SK-N-SH (cell line): ENCODE measurements around the gene AIFM3. TPM values are rescaled to one million over a fixed set of nuclear protein-coding genes. Genes with fewer than 3 reads are reported as not detected.

Source experiments
- CTCF ChIA-PET: fragments of 300-600, 350-600 bp; formaldehyde crosslinking; extraction: SDS; loops from one replicate; lab custom pipeline; 2021; lab: Yijun Ruan, JAX
- POLR2A ChIA-PET: fragments of 350-600 bp; sonication (Branson Sonifier 250); formaldehyde crosslinking; extraction: SDS; loops from one replicate; lab custom pipeline; 2020; ENCODE audit warnings: antibody characterized with exemption, inconsistent platforms; lab: Yijun Ruan, JAX
- DNase-seq: peaks from one replicate; pipeline ENCODE4 v3.0.0; 2012
- H2AFZ ChIP-seq: fragments of 200-600 bp; sonication (generic); 2 replicates; pipeline ENCODE4 v1.8.1; 2016; ENCODE audit warnings: antibody characterized with exemption, mild to moderate bottlenecking, low read depth
- H3F3A ChIP-seq: fragments of 200-600 bp; sonication (generic); replicated peaks from 2 replicates; pipeline ENCODE3; 2016; ENCODE audit warnings: antibody characterized with exemption, mild to moderate bottlenecking; ENCODE audit not compliant: insufficient read depth
- H3K27ac ChIP-seq, 2 experiments: fragments of 200-500 bp in 1 of 2; fragments of 200-600 bp in 1 of 2; sonication (Bioruptor generic) in 1 of 2; sonication (generic), shearing (Covaris generic) in 1 of 2; 2 replicates each; pipeline versions ENCODE4 v1.5.1 to v1.6.1; 2014 to 2016; ENCODE audit warnings: low read depth in 2 of 2, inconsistent platforms in 1 of 2, low read length in 1 of 2, mild to moderate bottlenecking in 1 of 2, mixed read lengths in 1 of 2
- H3K27me3 ChIP-seq: fragments of 200-600 bp; sonication (generic), shearing (Covaris generic); 2 replicates; pipeline ENCODE4 v1.6.1; 2016; ENCODE audit warnings: mixed run types; ENCODE audit not compliant: insufficient read depth
- H3K36me3 ChIP-seq, 2 experiments: fragments of 200-500 bp in 1 of 2; fragments of 200-600 bp in 1 of 2; sonication (Bioruptor generic) in 1 of 2; sonication (generic) in 1 of 2; replicated peaks in 1 of 2; 2 replicates each; pipeline versions ENCODE3 to v1.5.1; 2014 to 2016; ENCODE audit warnings: low read length in 1 of 2, mild to moderate bottlenecking in 1 of 2; ENCODE audit not compliant: insufficient read depth in 2 of 2, control insufficient read depth in 1 of 2
- H3K4me1 ChIP-seq, 2 experiments: fragments of 200-500 bp in 1 of 2; fragments of 200-600 bp in 1 of 2; sonication (Bioruptor generic) in 1 of 2; sonication (generic), shearing (Covaris generic) in 1 of 2; 2 replicates each; pipeline versions ENCODE4 v1.5.1 to v1.6.1; 2014 to 2016; ENCODE audit warnings: low read depth in 1 of 2, low read length in 1 of 2, mixed run types in 1 of 2; ENCODE audit not compliant: insufficient read depth in 2 of 2, control insufficient read depth in 1 of 2
- H3K4me2 ChIP-seq: fragments of 200-600 bp; sonication (generic), shearing (Covaris generic); 2 replicates; pipeline ENCODE4 v1.6.1; 2017; ENCODE audit warnings: mixed run types
- H3K4me3 ChIP-seq, 2 experiments: fragments of 200-500 bp in 1 of 2; fragments of 200-600 bp in 1 of 2; sonication (Bioruptor generic) in 1 of 2; sonication (generic), shearing (Covaris generic) in 1 of 2; 2 replicates each; pipeline versions ENCODE4 v1.5.1 to v1.8.1; 2014 to 2016; ENCODE audit warnings: low read depth in 2 of 2, inconsistent platforms in 1 of 2, low read length in 1 of 2, mild to moderate bottlenecking in 1 of 2, mixed read lengths in 1 of 2, moderate library complexity in 1 of 2
- H3K79me2 ChIP-seq: fragments of 200-600 bp; sonication (generic); 2 replicates; pipeline ENCODE4 v1.8.1; 2017; ENCODE audit warnings: mild to moderate bottlenecking; ENCODE audit not compliant: insufficient read depth
- H3K9ac ChIP-seq: fragments of 200-600 bp; sonication (generic); 2 replicates; pipeline ENCODE4 v1.6.1; 2017; ENCODE audit warnings: mixed run types
- H3K9me2 ChIP-seq: fragments of 200-600 bp; sonication (generic); 2 replicates; pipeline ENCODE4 v1.6.1; 2017; ENCODE audit warnings: mixed run types
- H3K9me3 ChIP-seq: fragments of 200-600 bp; sonication (generic); 2 replicates; pipeline ENCODE4 v1.6.1; 2017; ENCODE audit warnings: mixed run types, mild to moderate bottlenecking, moderate library complexity
- H4K20me1 ChIP-seq: fragments of 200-600 bp; sonication (generic); 2 replicates; pipeline ENCODE4 v1.6.1; 2017; ENCODE audit warnings: mild to moderate bottlenecking, mixed run types; ENCODE audit not compliant: insufficient read depth
- ELF1 ChIP-seq: IDR thresholded peaks from 2 replicates; pipeline ENCODE4 v1.4.0; 2012
- EZH2phosphoT487 ChIP-seq: fragments of 200-600 bp; sonication (generic); IDR thresholded peaks from 2 replicates; pipeline ENCODE4 v1.6.1; 2017; ENCODE audit warnings: low read depth, mixed run types, mild to moderate bottlenecking, antibody characterized with exemption, moderate library complexity, borderline replicate concordance
- FOSL2 ChIP-seq: IDR thresholded peaks from 2 replicates; pipeline ENCODE4 v1.4.0; 2012; ENCODE audit warnings: low read depth, mild to moderate bottlenecking, moderate library complexity, borderline replicate concordance
- FOXM1 ChIP-seq: IDR thresholded peaks from 2 replicates; pipeline ENCODE4 v1.4.0; 2012; ENCODE audit warnings: low read depth, mild to moderate bottlenecking
- GABPA ChIP-seq: IDR thresholded peaks from 2 replicates; pipeline ENCODE4 v1.4.0; 2012; ENCODE audit warnings: low read depth, mild to moderate bottlenecking
- GATA2 ChIP-seq: sonication (generic); formaldehyde crosslinking; IDR thresholded peaks from 2 replicates; pipeline ENCODE4 v1.5.0; 2020; ENCODE audit warnings: mild to moderate bottlenecking, missing genetic modification reagents
- MEF2A ChIP-seq: IDR thresholded peaks from 2 replicates; pipeline ENCODE4 v1.4.0; 2012; ENCODE audit warnings: low read depth, borderline replicate concordance
- MXI1 ChIP-seq: IDR thresholded peaks from 2 replicates; pipeline ENCODE4 v1.6.1; 2012; ENCODE audit warnings: mild to moderate bottlenecking, low read depth, low read length, improper control_type of control experiment
- NRF1 ChIP-seq: IDR thresholded peaks from 2 replicates; pipeline ENCODE4 v1.6.1; 2012; ENCODE audit warnings: low read depth, mild to moderate bottlenecking, low read length
- POLR2AphosphoS5 ChIP-seq: IDR thresholded peaks from 2 replicates; pipeline ENCODE4 v1.6.1; 2012; ENCODE audit warnings: low read depth, low read length
- RFX5 ChIP-seq: IDR thresholded peaks from 2 replicates; pipeline ENCODE4 v1.6.1; 2012; ENCODE audit warnings: mild to moderate bottlenecking, improper control_type of control experiment, low read length
- RXRA ChIP-seq: IDR thresholded peaks from 2 replicates; pipeline ENCODE4 v1.4.0; 2012; ENCODE audit warnings: low read depth, mild to moderate bottlenecking, borderline replicate concordance
- TCF12 ChIP-seq: IDR thresholded peaks from 2 replicates; pipeline ENCODE4 v1.4.0; 2012
- TEAD4 ChIP-seq: IDR thresholded peaks from 2 replicates; pipeline ENCODE4 v1.4.0; 2012; ENCODE audit warnings: mild to moderate bottlenecking, borderline replicate concordance; ENCODE audit not compliant: insufficient read depth
- WGBS: methylation state at CpG from one replicate; pipeline ENCODE4 v1.1.6; 2017; ENCODE audit warnings: low lambda C conversion rate; 5-methylcytosine and 5-hydroxymethylcytosine counted together
- polyA plus RNA-seq, 3 experiments: library from polyadenylated mRNA; depleted of rRNA; stranded (reverse); fragments of >200 nt; gene quantifications; 2 replicates each; pipeline ENCODE4 v1.2.3, GENCODE V29; 2012
- TF ChIP-seq, protein P1 (sequence below): fragments of 150-350 bp; IDR thresholded peaks from 2 replicates; pipeline ENCODE4 v1.6.1; 2016; ENCODE audit warnings: mild to moderate bottlenecking, low read depth, low read length
- TF ChIP-seq, protein P2 (sequence below): IDR thresholded peaks from 2 replicates; pipeline ENCODE4 v1.4.0; 2012; ENCODE audit warnings: low read depth, borderline replicate concordance
- TF ChIP-seq, protein P3 (sequence below): IDR thresholded peaks from 2 replicates; pipeline ENCODE4; 2012
- TF ChIP-seq, protein P4 (sequence below): IDR thresholded peaks from 2 replicates; pipeline ENCODE4 v1.6.1; 2012; ENCODE audit warnings: mild to moderate bottlenecking, low read depth, low read length, moderate library complexity

AIFM3 gene
- polyA plus RNA-seq, 1 of the 3 experiments (the other 2 are of a cell fraction) = 1.7 TPM

DNA sequence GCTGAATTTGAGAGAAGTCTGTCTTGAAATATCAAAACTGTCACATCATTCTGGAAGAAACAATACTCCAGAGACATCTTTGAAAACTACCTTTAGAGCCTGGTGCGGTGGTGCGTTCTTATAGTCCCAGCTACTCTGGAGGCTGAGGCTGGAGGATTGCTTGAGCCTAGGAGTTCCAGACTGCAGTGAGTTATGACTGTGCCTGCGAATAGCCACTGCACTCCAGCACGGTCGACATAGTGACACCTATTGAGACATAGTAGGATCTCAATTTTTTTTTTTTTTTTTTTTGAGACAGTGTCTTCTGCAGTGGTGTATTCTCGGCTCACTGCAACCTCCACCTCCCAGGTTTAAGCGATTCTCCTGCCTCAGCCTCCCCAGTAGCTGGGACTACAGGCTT, 11.5 kb upstream of the AIFM3 start:
- Histone ChIP-seq H3K79me2 (peaks cover 22% of the 10 kb centered on the region), H2AFZ (no peak overlapping the region), H3K4me1 (no peaks in the 10 kb centered on the region), H3K4me3 (no peak overlapping the region), H4K20me1 (peaks cover 23% of the 10 kb centered on the region), H3K36me3 (peaks cover 21 to 34% of the 10 kb centered on the region in 2 experiments), H3F3A (peaks cover 4% of the 10 kb centered on the region), H3K9ac (no peak overlapping the region), H3K4me2 (no peak overlapping the region), H3K27ac (no peak overlapping the region)
- 77% methylated on average over 7 of the region's 7 CpGs for WGBS
- CTCF ChIA-PET = interaction anchor here (2.3 to 2.9 kb wide), 2 partner anchors 12 to 70 kb away, joined by 6 to 11 read pairs; partner anchors contain the start of gene AIFM3
- TF ChIP-seq EZH2phosphoT487 (no peak), POLR2AphosphoS5 (no peak), RXRA (no peak), MEF2A (no peak), GATA2 (CRISPR knock-in tag) (no peak), ELF1 (no peak), RFX5 (no peak), TEAD4 (no peak), FOXM1 (no peak), NRF1 (no peak), MXI1 (no peak), FOSL2 (no peak), TCF12 (no peak), GABPA (no peak)
- TF ChIP-seq, protein P1, sequence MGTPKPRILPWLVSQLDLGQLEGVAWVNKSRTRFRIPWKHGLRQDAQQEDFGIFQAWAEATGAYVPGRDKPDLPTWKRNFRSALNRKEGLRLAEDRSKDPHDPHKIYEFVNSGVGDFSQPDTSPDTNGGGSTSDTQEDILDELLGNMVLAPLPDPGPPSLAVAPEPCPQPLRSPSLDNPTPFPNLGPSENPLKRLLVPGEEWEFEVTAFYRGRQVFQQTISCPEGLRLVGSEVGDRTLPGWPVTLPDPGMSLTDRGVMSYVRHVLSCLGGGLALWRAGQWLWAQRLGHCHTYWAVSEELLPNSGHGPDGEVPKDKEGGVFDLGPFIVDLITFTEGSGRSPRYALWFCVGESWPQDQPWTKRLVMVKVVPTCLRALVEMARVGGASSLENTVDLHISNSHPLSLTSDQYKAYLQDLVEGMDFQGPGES = no peak
- TF ChIP-seq, protein P2, sequence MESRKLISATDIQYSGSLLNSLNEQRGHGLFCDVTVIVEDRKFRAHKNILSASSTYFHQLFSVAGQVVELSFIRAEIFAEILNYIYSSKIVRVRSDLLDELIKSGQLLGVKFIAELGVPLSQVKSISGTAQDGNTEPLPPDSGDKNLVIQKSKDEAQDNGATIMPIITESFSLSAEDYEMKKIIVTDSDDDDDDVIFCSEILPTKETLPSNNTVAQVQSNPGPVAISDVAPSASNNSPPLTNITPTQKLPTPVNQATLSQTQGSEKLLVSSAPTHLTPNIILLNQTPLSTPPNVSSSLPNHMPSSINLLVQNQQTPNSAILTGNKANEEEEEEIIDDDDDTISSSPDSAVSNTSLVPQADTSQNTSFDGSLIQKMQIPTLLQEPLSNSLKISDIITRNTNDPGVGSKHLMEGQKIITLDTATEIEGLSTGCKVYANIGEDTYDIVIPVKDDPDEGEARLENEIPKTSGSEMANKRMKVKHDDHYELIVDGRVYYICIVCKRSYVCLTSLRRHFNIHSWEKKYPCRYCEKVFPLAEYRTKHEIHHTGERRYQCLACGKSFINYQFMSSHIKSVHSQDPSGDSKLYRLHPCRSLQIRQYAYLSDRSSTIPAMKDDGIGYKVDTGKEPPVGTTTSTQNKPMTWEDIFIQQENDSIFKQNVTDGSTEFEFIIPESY = no peak
- TF ChIP-seq, protein P3, sequence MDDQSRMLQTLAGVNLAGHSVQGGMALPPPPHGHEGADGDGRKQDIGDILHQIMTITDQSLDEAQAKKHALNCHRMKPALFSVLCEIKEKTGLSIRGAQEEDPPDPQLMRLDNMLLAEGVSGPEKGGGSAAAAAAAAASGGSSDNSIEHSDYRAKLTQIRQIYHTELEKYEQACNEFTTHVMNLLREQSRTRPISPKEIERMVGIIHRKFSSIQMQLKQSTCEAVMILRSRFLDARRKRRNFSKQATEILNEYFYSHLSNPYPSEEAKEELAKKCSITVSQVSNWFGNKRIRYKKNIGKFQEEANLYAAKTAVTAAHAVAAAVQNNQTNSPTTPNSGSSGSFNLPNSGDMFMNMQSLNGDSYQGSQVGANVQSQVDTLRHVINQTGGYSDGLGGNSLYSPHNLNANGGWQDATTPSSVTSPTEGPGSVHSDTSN = no peak
- TF ChIP-seq, protein P4, sequence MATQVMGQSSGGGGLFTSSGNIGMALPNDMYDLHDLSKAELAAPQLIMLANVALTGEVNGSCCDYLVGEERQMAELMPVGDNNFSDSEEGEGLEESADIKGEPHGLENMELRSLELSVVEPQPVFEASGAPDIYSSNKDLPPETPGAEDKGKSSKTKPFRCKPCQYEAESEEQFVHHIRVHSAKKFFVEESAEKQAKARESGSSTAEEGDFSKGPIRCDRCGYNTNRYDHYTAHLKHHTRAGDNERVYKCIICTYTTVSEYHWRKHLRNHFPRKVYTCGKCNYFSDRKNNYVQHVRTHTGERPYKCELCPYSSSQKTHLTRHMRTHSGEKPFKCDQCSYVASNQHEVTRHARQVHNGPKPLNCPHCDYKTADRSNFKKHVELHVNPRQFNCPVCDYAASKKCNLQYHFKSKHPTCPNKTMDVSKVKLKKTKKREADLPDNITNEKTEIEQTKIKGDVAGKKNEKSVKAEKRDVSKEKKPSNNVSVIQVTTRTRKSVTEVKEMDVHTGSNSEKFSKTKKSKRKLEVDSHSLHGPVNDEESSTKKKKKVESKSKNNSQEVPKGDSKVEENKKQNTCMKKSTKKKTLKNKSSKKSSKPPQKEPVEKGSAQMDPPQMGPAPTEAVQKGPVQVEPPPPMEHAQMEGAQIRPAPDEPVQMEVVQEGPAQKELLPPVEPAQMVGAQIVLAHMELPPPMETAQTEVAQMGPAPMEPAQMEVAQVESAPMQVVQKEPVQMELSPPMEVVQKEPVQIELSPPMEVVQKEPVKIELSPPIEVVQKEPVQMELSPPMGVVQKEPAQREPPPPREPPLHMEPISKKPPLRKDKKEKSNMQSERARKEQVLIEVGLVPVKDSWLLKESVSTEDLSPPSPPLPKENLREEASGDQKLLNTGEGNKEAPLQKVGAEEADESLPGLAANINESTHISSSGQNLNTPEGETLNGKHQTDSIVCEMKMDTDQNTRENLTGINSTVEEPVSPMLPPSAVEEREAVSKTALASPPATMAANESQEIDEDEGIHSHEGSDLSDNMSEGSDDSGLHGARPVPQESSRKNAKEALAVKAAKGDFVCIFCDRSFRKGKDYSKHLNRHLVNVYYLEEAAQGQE = no peak
- TF ChIP-seq, all 33 proteins: peak for 0
- no peaks in the 10 kb centered on the region for H3K9me2 ChIP-seq
- H3K9me3 ChIP-seq = no peaks in the 10 kb centered on the region
- no peak for DNase-seq
- POLR2A ChIA-PET = interaction anchor here (0.6 to 0.8 kb wide), 2 partner anchors 9 to 27 kb away, joined by 4 to 10 read pairs; partner anchors contain the start of gene LZTR1
- H3K27me3 ChIP-seq = no peaks in the 10 kb centered on the region
